Ovary (tissue), 3 donors: ENCODE data around the gene TMPO.

ENCODE experiments used
- POLR2A ChIP-seq: fragments of 450-650 bp; IDR thresholded peaks from one replicate; pipeline ENCODE4 v1.6.1; 2017; ENCODE audit warnings: antibody characterized with exemption, mild to moderate bottlenecking, moderate library complexity
- TF ChIP-seq, protein P1 (sequence below), 3 donors: fragments of 450-650 bp in 2 of 3; fragments of 200-600 bp in 1 of 3; IDR thresholded peaks; one replicate each; pipeline versions ENCODE4 v1.5.1 to v1.8.0; 2016 to 2022; ENCODE audit warnings: antibody characterized with exemption in 3 of 3, mild to moderate bottlenecking in 1 of 3
- donor health status: DM: no; HTN: no; CAD: no.

GRCh38 chr12:98513379-98514322 is 1.7 kb upstream of the TMPO start:
- TF ChIP-seq POLR2A, result no peak
- TF ChIP-seq, protein P1, sequence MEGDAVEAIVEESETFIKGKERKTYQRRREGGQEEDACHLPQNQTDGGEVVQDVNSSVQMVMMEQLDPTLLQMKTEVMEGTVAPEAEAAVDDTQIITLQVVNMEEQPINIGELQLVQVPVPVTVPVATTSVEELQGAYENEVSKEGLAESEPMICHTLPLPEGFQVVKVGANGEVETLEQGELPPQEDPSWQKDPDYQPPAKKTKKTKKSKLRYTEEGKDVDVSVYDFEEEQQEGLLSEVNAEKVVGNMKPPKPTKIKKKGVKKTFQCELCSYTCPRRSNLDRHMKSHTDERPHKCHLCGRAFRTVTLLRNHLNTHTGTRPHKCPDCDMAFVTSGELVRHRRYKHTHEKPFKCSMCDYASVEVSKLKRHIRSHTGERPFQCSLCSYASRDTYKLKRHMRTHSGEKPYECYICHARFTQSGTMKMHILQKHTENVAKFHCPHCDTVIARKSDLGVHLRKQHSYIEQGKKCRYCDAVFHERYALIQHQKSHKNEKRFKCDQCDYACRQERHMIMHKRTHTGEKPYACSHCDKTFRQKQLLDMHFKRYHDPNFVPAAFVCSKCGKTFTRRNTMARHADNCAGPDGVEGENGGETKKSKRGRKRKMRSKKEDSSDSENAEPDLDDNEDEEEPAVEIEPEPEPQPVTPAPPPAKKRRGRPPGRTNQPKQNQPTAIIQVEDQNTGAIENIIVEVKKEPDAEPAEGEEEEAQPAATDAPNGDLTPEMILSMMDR (IDR thresholded peaks at IDR 0.05), result no peak
